Measurements from ENCODE around the gene IDI2. TPM values are rescaled to one million over a fixed set of nuclear protein-coding genes. Genes with fewer than 3 reads are reported as not detected.

The IDI2 gene
- total RNA-seq, 1 donor from 2014 or later = not detected

DNA sequence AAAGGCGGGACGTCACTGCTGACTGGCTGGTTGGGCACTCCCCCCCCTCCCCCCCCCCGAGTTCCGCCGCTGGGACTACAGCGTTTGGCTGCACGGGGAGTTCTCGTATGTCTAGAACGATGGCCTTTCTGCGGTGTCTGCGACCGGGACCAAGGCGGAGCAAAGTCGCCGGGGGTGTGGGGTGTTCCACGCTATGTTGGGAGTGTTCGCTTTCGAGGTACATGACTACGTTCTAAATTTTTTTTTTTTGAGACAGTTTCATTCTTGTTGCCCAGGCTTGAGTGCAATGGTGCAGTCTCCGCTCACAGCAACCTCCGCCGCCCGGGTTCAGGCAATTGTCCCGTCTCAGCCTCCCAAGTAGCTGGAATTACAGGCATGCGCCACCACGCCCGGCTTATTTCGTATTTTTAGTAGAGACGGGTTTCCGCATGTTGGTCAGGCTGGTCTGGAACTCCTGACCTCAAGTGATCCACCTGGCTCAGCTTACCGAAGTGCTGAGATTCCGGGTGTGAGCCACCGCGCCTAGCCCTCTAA, 23.8 kb upstream of the IDI2 start:
- peaks cover 50% of the 10 kb centered on the region for H3K4me1 Mint-ChIP-seq (ENCODE audit: unreplicated experiment)
- no peak for TF ChIP-seq CTCF (conservative IDR thresholded peaks at IDR 0.05)
- DNase-seq (ENCODE audit: extremely low spot score, unreplicated experiment) = no peak
- H3K36me3 Mint-ChIP-seq = peaks cover 24% of the 10 kb centered on the region
- no peaks in the 10 kb centered on the region for H3K9me3 Mint-ChIP-seq
- H3K4me3 Mint-ChIP-seq = peak overlapping the region; percentile 96
- H3K27ac Mint-ChIP-seq = peak overlapping the region; percentile 99
- no peaks in the 10 kb centered on the region for H3K27me3 Mint-ChIP-seq

- Mint-ChIP-seq H3K36me3 (peaks cover 24% of the 10 kb centered on the region), H3K4me1 (ENCODE audit: unreplicated experiment) (peaks cover 50% of the 10 kb centered on the region)
Observed at GRCh38 chr10:1048732-1049424, 23.2 kb upstream of the IDI2 start, which contains the start of gene IDI1. IDI1 (minus strand) TSS chr10:1049119; CDS start chr10:1049003, 116 bp downstream.

GRCh38 chr10:1048349-1048731, 22.7 kb upstream of the IDI2 start:
- Mint-ChIP-seq H3K27ac (peak overlapping the region; percentile 99), H3K27me3 (no peaks in the 10 kb centered on the region), H3K4me1 (ENCODE audit: unreplicated experiment) (peaks cover 48% of the 10 kb centered on the region), H3K36me3 (peaks cover 21% of the 10 kb centered on the region), H3K9me3 (no peaks in the 10 kb centered on the region), H3K4me3 (peak overlapping the region; percentile 96)
- no peak for DNase-seq (ENCODE audit: extremely low spot score, unreplicated experiment)
- no peak for TF ChIP-seq CTCF (conservative IDR thresholded peaks at IDR 0.05)

More at GRCh38 chr10:1048732-1049424, 23.2 kb upstream of the IDI2 start, which contains the start of gene IDI1:
- Mint-ChIP-seq H3K4me3 (peak within 1 kb of the TSS; percentile 96), H3K27me3 (no peaks in the 10 kb centered on the region), H3K9me3 (no peaks in the 10 kb centered on the region), H3K27ac (peak within 1 kb of the TSS; percentile 99)
- TF ChIP-seq CTCF (conservative IDR thresholded peaks at IDR 0.05) = no peak
- peak; percentile 98 for DNase-seq (ENCODE audit: extremely low spot score, unreplicated experiment)

GRCh38 chr10:1047937-1048336, 22.3 kb upstream of the IDI2 start:
- DNase-seq (ENCODE audit: extremely low spot score, unreplicated experiment) = no peak
- Mint-ChIP-seq H3K4me3 (peak overlapping the region; percentile 96), H3K9me3 (no peaks in the 10 kb centered on the region), H3K27ac (peak overlapping the region; percentile 99), H3K4me1 (ENCODE audit: unreplicated experiment) (peaks cover 48% of the 10 kb centered on the region), H3K27me3 (no peaks in the 10 kb centered on the region), H3K36me3 (peaks cover 18% of the 10 kb centered on the region)
- TF ChIP-seq CTCF (conservative IDR thresholded peaks at IDR 0.05) = no peak

DNA sequence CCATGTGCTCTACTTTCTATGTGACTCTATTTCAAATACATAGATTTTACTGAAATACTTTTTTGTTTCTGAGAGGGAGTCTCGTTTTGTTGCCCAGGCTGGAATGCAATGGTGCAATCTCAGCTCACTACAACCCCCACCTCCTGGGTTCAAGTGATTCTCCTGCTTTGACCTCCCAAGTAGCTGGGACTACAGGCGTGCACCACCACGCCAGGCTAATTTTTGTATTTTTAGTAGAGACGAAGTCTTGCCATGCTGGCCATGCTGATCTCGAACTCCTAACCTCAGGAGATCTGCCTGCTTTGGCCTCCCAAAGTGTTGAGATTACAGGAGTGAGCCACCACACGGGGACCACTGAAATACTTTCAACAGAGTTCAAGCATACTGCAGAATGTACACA, 19.8 kb upstream of the IDI2 start:
- H3K9me3 Mint-ChIP-seq = no peaks in the 10 kb centered on the region
- peak overlapping the region; percentile 77 for H3K4me3 Mint-ChIP-seq
- TF ChIP-seq CTCF (conservative IDR thresholded peaks at IDR 0.05) = no peak
- H3K36me3 Mint-ChIP-seq = peaks cover 12% of the 10 kb centered on the region
- DNase-seq (ENCODE audit: extremely low spot score, unreplicated experiment) = no peak
- no peaks in the 10 kb centered on the region for H3K27me3 Mint-ChIP-seq
- peaks cover 29% of the 10 kb centered on the region for H3K4me1 Mint-ChIP-seq (ENCODE audit: unreplicated experiment)
- peak overlapping the region; percentile 18 for H3K27ac Mint-ChIP-seq

Measured in type B pancreatic cell (in vitro differentiated cells).